SK-N-SH treated with all-trans-retinoic acid at 6 μM for 48 hours (cell line): ENCODE measurements around the gene ZNF428.

Experiments
- ATAC-seq: fragments of 200-7000 bp; cut with Tn5 transposase; 3 replicates; pipeline ENCODE4 v1.9.1; 2020; ENCODE audit warnings: mild to moderate bottlenecking, moderate library complexity
- BACH2 ChIP-seq: fragments of 250-450 bp; sonication (Bioruptor Pico); IDR thresholded peaks from 2 replicates; pipeline ENCODE4 v1.9.0; 2021; ENCODE audit warnings: mild to moderate bottlenecking, borderline replicate concordance
- CSDC2 ChIP-seq: fragments of 250-450 bp; sonication (Bioruptor Pico); IDR thresholded peaks from 2 replicates; pipeline ENCODE4 v1.5.0; 2020; ENCODE audit warnings: mild to moderate bottlenecking, moderate library complexity
- ISL1 ChIP-seq: fragments of 250-450 bp; sonication (Bioruptor Pico); IDR thresholded peaks from 2 replicates; pipeline ENCODE4 v2.1.2; 2022; ENCODE audit warnings: mild to moderate bottlenecking, moderate library complexity
- OSR1 ChIP-seq: fragments of 250-450 bp; sonication (Bioruptor Pico); IDR thresholded peaks from 2 replicates; pipeline ENCODE4 v1.8.0; 2022; ENCODE audit warnings: moderate library complexity, mild to moderate bottlenecking, inconsistent platforms
- PPARA ChIP-seq: fragments of 250-450 bp; sonication (Bioruptor Pico); IDR thresholded peaks from 2 replicates; pipeline ENCODE4 v1.5.0; 2020; ENCODE audit warnings: mild to moderate bottlenecking, borderline replicate concordance
- RARB ChIP-seq: fragments of 250-450 bp; sonication (Bioruptor Pico); IDR thresholded peaks from 2 replicates; pipeline ENCODE4 v1.8.0; 2021; ENCODE audit warnings: mild to moderate bottlenecking, moderate library complexity
- TCF4 ChIP-seq: fragments of 250-450 bp; sonication (Bioruptor Pico); IDR thresholded peaks from 2 replicates; pipeline ENCODE4 v1.8.0; 2021; ENCODE audit warnings: mild to moderate bottlenecking, moderate library complexity, borderline replicate concordance
- TOX ChIP-seq: fragments of 250-450 bp; sonication (Bioruptor Pico); IDR thresholded peaks from 2 replicates; pipeline ENCODE4 v1.8.0; 2021; ENCODE audit warnings: mild to moderate bottlenecking, moderate library complexity, borderline replicate concordance
- ZC3H10 ChIP-seq: fragments of 250-450 bp; sonication (Bioruptor Pico); IDR thresholded peaks from 2 replicates; pipeline ENCODE4 v1.5.1; 2021; ENCODE audit warnings: mild to moderate bottlenecking, moderate library complexity
- ZFP3 ChIP-seq: fragments of 250-450 bp; sonication (Bioruptor Pico); IDR thresholded peaks from 2 replicates; pipeline ENCODE4 v1.5.0; 2020; ENCODE audit warnings: mild to moderate bottlenecking, moderate library complexity
- ZNF70 ChIP-seq: fragments of 450-650 bp; formaldehyde crosslinking; IDR thresholded peaks from 2 replicates; pipeline ENCODE4 v1.5.0; 2020; ENCODE audit warnings: mild to moderate bottlenecking, moderate library complexity
- TF ChIP-seq, protein P1 (sequence below): fragments of 250-450 bp; sonication (Bioruptor Pico); IDR thresholded peaks from 2 replicates; pipeline ENCODE4 v1.5.1; 2020; ENCODE audit warnings: low read depth, mild to moderate bottlenecking, moderate library complexity
- TF ChIP-seq, protein P2 (sequence below): fragments of 250-450 bp; sonication (Bioruptor Pico); IDR thresholded peaks from 2 replicates; pipeline ENCODE4 v1.8.0; 2021; ENCODE audit warnings: low read depth, mild to moderate bottlenecking, moderate library complexity, borderline replicate concordance
- TF ChIP-seq, protein P3 (sequence below): fragments of 250-450 bp; sonication (Bioruptor Pico); IDR thresholded peaks from 2 replicates; pipeline ENCODE4 v1.5.0; 2020; ENCODE audit warnings: mild to moderate bottlenecking, moderate library complexity
- TF ChIP-seq, protein P4 (sequence below): fragments of 250-450 bp; sonication (Bioruptor Pico); IDR thresholded peaks from 2 replicates; pipeline ENCODE4 v1.5.1; 2021; ENCODE audit warnings: mild to moderate bottlenecking, moderate library complexity
- TF ChIP-seq, protein P5 (sequence below): fragments of 250-450 bp; sonication (Bioruptor Pico); IDR thresholded peaks from 2 replicates; pipeline ENCODE4 v1.8.0; 2020; ENCODE audit warnings: mild to moderate bottlenecking, moderate library complexity, borderline replicate concordance

Gene ZNF428

DNA sequence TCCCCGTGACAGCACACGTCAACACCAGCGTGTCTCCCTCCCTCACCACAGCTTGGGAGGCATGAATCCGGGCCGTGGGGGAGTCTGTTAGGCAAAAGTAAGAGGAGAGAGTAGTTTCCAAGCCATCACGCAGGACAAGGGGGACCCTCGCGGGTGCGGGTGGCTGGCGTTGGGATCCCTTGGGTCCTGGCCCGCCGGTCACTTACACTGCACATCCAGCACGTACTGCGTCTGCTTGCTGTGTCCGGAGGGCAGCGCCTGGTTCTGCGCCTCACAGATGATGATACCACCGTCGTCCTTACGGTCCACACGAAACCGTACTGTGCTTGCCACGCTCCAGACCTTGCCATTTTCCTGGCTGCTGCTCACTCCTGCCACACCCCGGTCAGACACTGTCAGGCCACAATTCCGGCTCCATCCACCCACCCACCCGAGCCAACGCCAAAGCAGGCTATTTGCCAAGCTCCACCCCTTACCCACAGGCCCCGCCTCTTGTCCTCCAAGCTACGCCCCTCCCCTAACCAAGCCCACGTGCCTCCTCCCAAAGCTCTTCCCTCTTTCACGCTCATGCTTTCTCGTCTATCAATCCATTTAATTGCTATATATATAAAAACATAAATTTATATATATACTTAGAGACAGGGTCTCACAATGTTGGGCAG lies 6.6 kb upstream of the ZNF428 start:
- ATAC-seq: no peak; the same call in 2 of the 3 replicates
- no peak for TF ChIP-seq ZNF70
- TF ChIP-seq, protein P1, sequence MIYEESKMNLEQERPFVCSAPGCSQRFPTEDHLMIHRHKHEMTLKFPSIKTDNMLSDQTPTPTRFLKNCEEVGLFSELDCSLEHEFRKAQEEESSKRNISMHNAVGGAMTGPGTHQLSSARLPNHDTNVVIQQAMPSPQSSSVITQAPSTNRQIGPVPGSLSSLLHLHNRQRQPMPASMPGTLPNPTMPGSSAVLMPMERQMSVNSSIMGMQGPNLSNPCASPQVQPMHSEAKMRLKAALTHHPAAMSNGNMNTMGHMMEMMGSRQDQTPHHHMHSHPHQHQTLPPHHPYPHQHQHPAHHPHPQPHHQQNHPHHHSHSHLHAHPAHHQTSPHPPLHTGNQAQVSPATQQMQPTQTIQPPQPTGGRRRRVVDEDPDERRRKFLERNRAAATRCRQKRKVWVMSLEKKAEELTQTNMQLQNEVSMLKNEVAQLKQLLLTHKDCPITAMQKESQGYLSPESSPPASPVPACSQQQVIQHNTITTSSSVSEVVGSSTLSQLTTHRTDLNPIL: no peak
- TF ChIP-seq, protein P2, sequence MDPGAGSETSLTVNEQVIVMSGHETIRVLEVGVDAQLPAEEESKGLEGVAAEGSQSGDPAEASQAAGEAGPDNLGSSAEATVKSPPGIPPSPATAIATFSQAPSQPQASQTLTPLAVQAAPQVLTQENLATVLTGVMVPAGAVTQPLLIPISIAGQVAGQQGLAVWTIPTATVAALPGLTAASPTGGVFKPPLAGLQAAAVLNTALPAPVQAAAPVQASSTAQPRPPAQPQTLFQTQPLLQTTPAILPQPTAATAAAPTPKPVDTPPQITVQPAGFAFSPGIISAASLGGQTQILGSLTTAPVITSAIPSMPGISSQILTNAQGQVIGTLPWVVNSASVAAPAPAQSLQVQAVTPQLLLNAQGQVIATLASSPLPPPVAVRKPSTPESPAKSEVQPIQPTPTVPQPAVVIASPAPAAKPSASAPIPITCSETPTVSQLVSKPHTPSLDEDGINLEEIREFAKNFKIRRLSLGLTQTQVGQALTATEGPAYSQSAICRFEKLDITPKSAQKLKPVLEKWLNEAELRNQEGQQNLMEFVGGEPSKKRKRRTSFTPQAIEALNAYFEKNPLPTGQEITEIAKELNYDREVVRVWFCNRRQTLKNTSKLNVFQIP (CRISPR knock-in tag): no peak
- TF ChIP-seq, protein P3, sequence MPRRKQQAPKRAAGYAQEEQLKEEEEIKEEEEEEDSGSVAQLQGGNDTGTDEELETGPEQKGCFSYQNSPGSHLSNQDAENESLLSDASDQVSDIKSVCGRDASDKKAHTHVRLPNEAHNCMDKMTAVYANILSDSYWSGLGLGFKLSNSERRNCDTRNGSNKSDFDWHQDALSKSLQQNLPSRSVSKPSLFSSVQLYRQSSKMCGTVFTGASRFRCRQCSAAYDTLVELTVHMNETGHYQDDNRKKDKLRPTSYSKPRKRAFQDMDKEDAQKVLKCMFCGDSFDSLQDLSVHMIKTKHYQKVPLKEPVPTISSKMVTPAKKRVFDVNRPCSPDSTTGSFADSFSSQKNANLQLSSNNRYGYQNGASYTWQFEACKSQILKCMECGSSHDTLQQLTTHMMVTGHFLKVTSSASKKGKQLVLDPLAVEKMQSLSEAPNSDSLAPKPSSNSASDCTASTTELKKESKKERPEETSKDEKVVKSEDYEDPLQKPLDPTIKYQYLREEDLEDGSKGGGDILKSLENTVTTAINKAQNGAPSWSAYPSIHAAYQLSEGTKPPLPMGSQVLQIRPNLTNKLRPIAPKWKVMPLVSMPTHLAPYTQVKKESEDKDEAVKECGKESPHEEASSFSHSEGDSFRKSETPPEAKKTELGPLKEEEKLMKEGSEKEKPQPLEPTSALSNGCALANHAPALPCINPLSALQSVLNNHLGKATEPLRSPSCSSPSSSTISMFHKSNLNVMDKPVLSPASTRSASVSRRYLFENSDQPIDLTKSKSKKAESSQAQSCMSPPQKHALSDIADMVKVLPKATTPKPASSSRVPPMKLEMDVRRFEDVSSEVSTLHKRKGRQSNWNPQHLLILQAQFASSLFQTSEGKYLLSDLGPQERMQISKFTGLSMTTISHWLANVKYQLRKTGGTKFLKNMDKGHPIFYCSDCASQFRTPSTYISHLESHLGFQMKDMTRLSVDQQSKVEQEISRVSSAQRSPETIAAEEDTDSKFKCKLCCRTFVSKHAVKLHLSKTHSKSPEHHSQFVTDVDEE (CRISPR knock-in tag): no peak

DNA sequence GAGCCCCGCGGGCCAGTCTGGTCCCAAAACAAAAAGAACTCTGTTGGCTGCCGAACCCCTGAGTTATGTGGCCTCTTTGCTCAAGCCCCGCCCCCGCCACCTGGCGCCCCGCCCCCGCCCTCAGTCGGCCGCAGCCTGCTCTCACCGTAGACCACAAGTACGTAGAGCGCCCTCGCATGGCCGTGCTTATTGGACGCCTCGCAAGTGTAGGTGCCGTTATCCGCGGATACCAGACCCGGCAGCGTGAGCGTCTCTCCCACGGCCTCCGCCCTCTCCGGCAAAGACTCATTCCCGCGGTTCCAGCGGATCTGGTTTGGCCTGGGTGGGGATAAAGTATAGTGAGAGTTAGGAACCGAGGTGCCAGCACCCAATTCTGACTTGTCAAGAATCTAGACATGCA lies 5.5 kb upstream of the ZNF428 start:
- TF ChIP-seq ZFP3 (no peak), PPARA (CRISPR knock-in tag) (no peak), CSDC2 (CRISPR knock-in tag) (no peak), TOX (CRISPR knock-in tag) (no peak)
- TF ChIP-seq, protein P4, sequence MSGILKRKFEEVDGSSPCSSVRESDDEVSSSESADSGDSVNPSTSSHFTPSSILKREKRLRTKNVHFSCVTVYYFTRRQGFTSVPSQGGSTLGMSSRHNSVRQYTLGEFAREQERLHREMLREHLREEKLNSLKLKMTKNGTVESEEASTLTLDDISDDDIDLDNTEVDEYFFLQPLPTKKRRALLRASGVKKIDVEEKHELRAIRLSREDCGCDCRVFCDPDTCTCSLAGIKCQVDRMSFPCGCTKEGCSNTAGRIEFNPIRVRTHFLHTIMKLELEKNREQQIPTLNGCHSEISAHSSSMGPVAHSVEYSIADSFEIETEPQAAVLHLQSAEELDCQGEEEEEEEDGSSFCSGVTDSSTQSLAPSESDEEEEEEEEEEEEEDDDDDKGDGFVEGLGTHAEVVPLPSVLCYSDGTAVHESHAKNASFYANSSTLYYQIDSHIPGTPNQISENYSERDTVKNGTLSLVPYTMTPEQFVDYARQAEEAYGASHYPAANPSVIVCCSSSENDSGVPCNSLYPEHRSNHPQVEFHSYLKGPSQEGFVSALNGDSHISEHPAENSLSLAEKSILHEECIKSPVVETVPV (CRISPR knock-in tag): no peak
- TF ChIP-seq, protein P5, sequence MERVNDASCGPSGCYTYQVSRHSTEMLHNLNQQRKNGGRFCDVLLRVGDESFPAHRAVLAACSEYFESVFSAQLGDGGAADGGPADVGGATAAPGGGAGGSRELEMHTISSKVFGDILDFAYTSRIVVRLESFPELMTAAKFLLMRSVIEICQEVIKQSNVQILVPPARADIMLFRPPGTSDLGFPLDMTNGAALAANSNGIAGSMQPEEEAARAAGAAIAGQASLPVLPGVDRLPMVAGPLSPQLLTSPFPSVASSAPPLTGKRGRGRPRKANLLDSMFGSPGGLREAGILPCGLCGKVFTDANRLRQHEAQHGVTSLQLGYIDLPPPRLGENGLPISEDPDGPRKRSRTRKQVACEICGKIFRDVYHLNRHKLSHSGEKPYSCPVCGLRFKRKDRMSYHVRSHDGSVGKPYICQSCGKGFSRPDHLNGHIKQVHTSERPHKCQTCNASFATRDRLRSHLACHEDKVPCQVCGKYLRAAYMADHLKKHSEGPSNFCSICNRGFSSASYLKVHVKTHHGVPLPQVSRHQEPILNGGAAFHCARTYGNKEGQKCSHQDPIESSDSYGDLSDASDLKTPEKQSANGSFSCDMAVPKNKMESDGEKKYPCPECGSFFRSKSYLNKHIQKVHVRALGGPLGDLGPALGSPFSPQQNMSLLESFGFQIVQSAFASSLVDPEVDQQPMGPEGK (CRISPR knock-in tag): no peak
- ATAC-seq: no peak

DNA sequence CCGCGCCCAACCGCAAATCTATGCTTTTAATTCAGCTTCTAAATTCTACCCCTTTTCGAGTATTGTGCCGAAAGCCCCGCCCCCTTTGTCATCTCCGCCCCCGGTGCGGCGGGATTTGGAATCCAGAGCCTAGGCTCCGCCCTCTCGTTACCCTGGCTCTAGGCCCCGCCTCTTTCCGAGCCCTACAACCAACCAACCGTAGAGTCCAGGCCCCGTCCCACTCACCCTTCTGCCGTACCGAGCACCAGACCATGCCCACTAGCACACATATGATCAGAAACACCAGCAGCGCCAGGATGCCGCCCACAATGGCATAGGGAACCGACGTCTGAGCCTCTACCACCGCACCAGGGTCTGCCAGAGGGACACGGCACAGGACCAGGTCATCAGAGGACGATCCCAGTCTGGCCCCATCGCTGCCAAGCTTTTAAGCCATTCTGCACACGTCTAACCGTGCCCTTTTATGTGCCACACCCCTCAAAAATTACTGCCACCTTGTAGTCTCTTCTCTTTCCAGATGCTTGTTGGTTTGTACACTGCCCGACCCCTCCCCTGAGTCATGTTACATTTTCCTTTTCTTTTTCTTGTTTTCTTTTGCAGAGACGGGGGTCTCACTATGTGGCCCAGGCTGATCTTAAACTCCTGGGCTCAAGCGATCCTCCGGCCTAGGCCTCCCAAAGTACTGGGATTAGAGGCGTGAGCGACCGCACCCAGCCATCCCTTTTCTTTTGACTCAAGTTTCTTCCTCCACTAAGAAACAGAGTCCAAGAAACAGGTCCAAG lies 4.7 kb upstream of the ZNF428 start:
- TF ChIP-seq, protein P1: no peak
- TF ChIP-seq ISL1: no peak
- TF ChIP-seq, all 23 proteins: peak for 0
- ATAC-seq: no peak

DNA sequence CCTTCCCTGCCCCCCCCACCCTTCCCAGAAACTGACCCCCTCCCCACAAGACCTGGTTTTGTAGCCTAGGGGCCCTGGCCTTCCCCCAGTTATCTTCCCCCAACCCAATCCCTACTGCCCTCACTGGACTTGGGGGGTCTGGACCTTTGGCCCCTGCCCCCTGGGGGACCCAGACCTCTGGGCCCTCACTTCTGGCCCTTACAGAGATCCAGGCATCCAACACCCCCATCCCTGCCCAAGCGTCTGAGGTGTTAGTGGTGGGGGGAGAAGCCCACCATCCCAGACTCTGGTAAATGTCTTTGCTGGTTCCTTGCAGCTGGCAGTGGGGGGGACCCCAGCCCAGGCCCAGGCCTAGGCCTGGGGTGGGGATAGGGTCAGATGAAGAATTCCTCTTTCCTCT lies 3.5 kb upstream of the ZNF428 start:
- ATAC-seq: no peak

DNA sequence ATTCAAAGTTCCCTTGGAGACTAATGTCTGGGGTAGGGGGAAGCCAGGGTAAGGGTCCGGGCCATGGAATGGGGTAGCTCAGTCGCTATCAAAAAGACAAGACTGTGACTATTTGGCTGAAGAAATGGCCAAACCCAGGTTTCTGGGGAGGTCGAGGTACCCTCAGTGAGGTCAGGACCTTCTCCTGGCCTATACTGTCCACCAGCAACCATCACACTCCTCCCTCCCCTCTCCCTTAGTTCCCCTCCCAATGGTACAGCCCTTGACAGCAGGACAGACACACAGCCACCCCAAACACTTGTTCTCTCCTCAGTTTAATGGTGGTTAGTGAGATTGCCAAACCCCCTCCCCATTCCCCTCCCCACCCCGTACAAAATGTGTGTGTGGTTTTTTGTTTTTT lies 2.6 kb upstream of the ZNF428 start:
- no peak for ATAC-seq
- no peak for TF ChIP-seq ZNF70
- TF ChIP-seq, protein P4 (CRISPR knock-in tag): no peak
- TF ChIP-seq PPARA (CRISPR knock-in tag): no peak
- no peak for TF ChIP-seq ZC3H10 (CRISPR knock-in tag)
- TF ChIP-seq, protein P5 (CRISPR knock-in tag): no peak
- no peak for TF ChIP-seq BACH2 (CRISPR knock-in tag)
- no peak for TF ChIP-seq ZFP3

More for the DNA sequence above, 3.5 kb upstream of the ZNF428 start:
- TF ChIP-seq OSR1 (no peak), RARB (no peak), TCF4 (CRISPR knock-in tag) (no peak)
